HG03097 (cell line): ENCODE measurements around the gene CPSF4L.

Source experiments
- ATAC-seq: cut with Tn5 transposase; IDR thresholded peaks from one replicate; pipeline ENCODE4 v1.9.1; 2021; ENCODE audit not compliant: unreplicated experiment, low FRiP score

The CPSF4L gene

DNA sequence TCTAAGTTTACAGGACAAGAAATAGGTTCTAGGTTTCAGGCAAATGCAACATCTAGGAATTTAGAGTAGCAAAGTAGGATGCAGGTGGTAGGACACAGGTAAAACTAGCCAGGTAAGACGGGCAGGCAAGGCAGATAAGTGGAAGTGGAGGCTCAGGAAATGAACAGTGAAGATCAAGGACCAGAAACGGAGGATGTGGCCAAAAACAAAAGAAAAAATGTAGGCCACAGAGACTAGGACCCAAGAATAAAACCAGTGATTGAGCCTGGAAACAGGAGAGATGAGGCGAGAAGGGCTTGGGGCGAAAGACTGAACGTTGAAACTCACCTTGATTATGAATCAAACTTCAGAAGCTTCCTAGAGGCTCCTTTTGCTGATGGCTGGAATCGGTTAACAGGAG lies 24.0 kb downstream of the CPSF4L start:
- ATAC-seq, result no peak

DNA sequence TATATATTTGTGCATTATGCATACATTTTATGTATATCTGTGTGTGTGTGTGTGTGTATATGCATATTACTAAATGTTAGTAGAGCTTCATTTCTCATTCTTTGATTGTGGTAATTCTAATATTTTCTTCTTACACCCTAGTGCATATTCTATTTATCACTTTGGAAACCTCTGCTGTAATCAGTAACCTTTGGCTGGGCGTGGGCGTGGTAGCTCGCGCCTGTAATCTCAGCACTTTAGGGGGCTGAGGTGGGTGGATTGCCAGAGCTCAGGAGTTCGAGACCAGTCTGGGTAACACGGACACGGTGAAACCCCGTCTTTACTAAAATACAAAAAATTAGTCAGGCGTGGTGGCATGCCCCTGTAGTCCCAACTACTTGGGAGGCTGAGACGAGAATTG lies 26.9 kb downstream of the CPSF4L start:
- ATAC-seq, result no peak

GRCh38 chr17:73232587-73233373 lies 28.9 kb downstream of the CPSF4L start:
- ATAC-seq, result peak; percentile 17

- ATAC-seq, result peak; percentile 76
Observed at GRCh38 chr17:73231841-73232586, 29.7 kb downstream of the CPSF4L start.

DNA sequence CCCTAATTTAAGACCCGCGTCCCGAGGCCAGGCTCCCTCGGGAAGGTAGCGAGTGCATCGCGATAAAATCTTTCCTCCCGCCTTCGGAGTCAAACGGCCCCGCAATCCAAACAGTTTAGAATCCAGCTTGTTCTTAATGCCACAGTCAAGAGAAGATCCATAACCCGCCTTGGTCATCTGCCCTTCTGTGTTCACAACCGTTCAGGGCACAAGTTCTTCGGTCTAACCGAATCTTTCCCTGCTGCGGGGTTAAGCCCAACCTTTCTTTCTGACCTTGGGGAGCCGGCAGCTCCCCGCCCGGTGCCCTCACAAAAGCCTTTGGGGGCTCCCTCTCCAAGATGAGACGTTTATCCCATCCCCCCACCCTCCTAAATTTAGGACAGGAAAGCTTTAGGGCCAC lies 30.3 kb downstream of the CPSF4L start:
- ATAC-seq, result no peak

- ATAC-seq, result no peak
Observed at GRCh38 chr17:73230088-73230487, 31.6 kb downstream of the CPSF4L start.

GRCh38 chr17:73228748-73229236 lies 32.9 kb downstream of the CPSF4L start:
- no peak for ATAC-seq

DNA sequence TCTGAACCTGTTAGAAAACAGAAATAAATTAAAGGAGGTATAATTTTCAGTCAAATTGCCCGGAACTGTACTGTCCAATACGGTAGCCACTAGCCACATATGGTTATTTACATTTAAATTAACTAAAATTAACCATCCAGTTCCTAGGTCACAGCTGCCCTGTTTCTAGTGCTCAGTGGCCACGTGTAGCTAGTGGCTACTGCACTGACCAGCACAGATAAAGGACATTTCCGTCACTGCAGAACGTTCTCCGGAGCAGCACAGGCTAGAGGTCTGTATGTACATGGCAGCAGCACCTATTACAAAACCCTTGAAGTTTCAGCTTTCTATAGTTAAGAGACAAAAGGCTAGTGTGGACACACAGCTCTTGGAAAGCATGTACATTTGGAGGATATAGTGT lies 33.7 kb downstream of the CPSF4L start:
- no peak for ATAC-seq

GRCh38 chr17:73227379-73227778 lies 34.3 kb downstream of the CPSF4L start:
- ATAC-seq, result no peak

- no peak for ATAC-seq
Observed at GRCh38 chr17:73226556-73227172, 35.0 kb downstream of the CPSF4L start.

GRCh38 chr17:73224663-73225305 lies 36.9 kb downstream of the CPSF4L start:
- no peak for ATAC-seq

DNA sequence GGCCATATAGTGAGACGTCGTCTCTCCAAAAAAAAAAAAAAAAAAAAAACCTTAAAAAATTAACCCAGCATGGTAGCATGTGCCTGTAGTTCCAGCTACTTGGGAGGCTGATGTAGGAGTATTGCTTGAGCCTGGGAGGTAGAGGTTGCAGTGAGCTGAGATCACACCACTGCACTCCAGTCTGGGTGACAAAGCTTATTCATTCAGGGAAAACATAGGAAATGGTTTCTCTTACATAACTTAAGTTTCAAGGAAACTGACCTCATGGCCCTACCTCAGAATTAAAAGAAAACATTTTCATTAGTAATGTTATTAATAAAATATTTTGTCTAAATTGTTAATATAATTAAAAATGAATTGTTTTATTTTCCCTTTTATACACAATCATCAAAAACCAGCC lies 37.4 kb downstream of the CPSF4L start:
- no peak for ATAC-seq

DNA sequence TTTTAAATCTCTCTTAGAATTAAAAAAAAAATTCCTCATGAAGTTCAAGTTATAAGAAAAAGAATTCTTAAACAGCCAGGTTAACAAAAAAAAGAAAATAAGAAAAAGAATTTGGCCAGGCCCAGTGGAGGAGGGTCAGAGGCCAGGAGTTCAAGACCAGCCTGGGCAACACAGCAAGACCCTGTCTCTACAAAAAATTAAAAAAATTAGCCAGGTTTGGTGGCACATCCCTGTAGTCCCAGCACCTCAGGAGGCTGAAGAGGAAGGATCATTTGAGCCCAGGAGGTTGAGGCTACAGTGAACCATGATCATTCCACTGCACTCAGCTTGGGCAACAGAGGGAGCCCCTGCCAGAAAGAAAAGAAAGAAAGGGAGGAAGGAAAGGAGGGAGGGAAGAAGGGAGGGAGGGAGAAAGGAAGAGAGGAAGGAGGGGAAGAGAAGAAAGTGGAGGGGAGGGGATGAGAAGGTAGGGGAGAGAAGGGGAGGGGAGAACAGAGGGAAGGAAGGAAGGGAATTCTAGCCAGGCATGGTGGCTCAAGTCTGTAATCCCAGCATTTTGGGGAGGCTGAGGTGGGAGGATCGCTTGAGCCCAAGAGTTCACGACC lies 38.0 kb downstream of the CPSF4L start:
- no peak for ATAC-seq

- no peak for ATAC-seq
Observed at GRCh38 chr17:73215447-73215846, 46.2 kb downstream of the CPSF4L start.

- no peak for ATAC-seq
Observed at GRCh38 chr17:73214851-73215250, 46.8 kb downstream of the CPSF4L start.

GRCh38 chr17:73214008-73214407 lies 47.7 kb downstream of the CPSF4L start:
- no peak for ATAC-seq

DNA sequence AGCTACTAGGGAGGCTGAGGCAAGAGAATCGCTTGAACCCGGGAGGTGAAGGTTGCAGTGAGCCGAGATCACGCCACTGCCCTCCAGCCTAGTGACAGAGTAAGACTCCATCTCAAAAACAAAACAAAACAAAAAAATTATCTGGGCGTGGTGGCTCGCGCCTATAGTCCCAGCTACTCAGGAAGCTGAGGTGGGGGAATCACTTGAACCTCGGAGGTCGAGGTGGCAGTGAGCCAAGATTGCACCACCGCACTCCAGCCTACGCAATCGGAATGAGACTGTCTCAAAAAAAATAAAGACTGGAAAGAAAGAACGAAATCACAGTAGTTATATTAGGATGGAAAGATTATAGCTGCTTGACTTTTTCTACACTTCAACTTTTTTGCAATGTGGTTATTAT lies 49.9 kb downstream of the CPSF4L start:
- ATAC-seq, result no peak

GRCh38 chr17:73210002-73210678 lies 51.5 kb downstream of the CPSF4L start:
- ATAC-seq, result no peak

DNA sequence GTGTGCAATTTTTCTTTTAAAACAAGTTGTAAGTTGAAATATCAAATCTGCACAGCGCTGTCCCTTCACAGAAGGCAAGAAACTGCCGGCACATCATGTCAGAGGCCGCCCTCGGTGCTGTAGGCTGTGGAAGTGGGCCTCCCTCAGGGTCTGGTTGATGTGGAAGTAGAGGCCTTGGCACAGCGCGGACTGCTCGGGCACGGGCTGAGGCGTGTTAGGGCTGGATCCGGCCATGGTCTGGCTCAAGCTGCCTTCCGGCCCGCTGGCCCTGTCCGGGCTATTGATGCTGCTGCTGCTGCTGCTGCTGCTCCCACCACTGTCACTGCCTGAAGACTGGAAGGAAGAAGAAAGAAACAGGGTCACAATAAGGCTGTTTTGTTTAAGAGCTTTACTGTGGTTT lies 52.2 kb downstream of the CPSF4L start:
- no peak for ATAC-seq
